NT2/D1 (cell line): ENCODE results near the gene HNF1A.

ENCODE experiments used
- SUZ12 ChIP-seq: IDR thresholded peaks from 2 replicates; pipeline ENCODE4 v1.6.1; 2011; ENCODE audit not compliant: insufficient read length, insufficient read depth; ENCODE audit errors: extremely low read depth
- YY1 ChIP-seq: IDR thresholded peaks from 2 replicates; pipeline ENCODE4 v1.6.1; 2011; ENCODE audit not compliant: insufficient read length, insufficient read depth
- ZNF274 ChIP-seq: IDR thresholded peaks from 2 replicates; pipeline ENCODE4 v1.6.1; 2011; ENCODE audit warnings: mild to moderate bottlenecking, low read depth, low read length

- TF ChIP-seq YY1 (no peak), ZNF274 (no peak), SUZ12 (no peak)
Measured at GRCh38 chr12:120983759-120984158, 5.4 kb downstream of the HNF1A start.
